Spleen (tissue), 7 donors: ENCODE measurements around the gene GMCL2.

Experiments used
- CTCF ChIP-seq, 11 experiments: fragments of 200-600 bp in 7 of 11; fragments of 450-650 bp in 4 of 11; sonication (generic) in 4 of 11; IDR thresholded peaks in 8 of 11; conservative IDR thresholded peaks in 3 of 11; 1 replicate in 7 of 11; 2 replicates in 4 of 11; pipeline versions ENCODE4 v1.4.0 to v1.8.0; 2016 to 2021; ENCODE audit warnings: antibody characterized with exemption in 11 of 11, inconsistent platforms in 4 of 11, mild to moderate bottlenecking in 1 of 11
- POLR2AphosphoS5 ChIP-seq, 3 donors: sonication (generic); formaldehyde crosslinking; IDR thresholded peaks; one replicate each; pipeline ENCODE4 v1.5.1; 2017; ENCODE audit warnings: antibody characterized with exemption in 3 of 3
- donor health status: DM: no; HTN: no; CAD: no; lungs with moderate emphysema.
- donor health status: DM: no; HTN: no; CAD: no.
- donor health status: DM: no; HTN: no; CAD: no.

- TF ChIP-seq POLR2AphosphoS5 (IDR thresholded peaks at IDR 0.05) (no peak), CTCF (IDR thresholded peaks at IDR 0.05 in 8 of 11, conservative IDR thresholded peaks at IDR 0.05 in 3 of 11) (no peak)
These were observed 6.9 kb downstream of the GMCL2 start for GRCh38 chr5:178180141-178180863.
